Left ventricle myocardium inferior (tissue), 1 donor: ENCODE data around the gene BRK1. TPM values are rescaled to one million over a fixed set of nuclear protein-coding genes. Genes with fewer than 3 reads are reported as not detected.

Source experiments
- DNase-seq: peaks from one replicate; pipeline ENCODE4 v3.0.0-alpha.2; 2020
- H3K27ac ChIP-seq: fragments of 200-600 bp; replicated peaks from 2 replicates; pipeline ENCODE4 v1.8.0; 2021
- H3K27me3 ChIP-seq: fragments of 200-600 bp; 2 replicates; pipeline ENCODE4 v1.8.0; 2021; ENCODE audit warnings: low read depth
- H3K36me3 ChIP-seq: fragments of 200-600 bp; 2 replicates; pipeline ENCODE4 v1.8.0; 2021
- H3K4me1 ChIP-seq: fragments of 200-600 bp; 2 replicates; pipeline ENCODE4 v1.8.0; 2021
- H3K4me3 ChIP-seq: fragments of 200-600 bp; 2 replicates; pipeline ENCODE4 v1.8.0; 2021; ENCODE audit warnings: mild to moderate bottlenecking, moderate library complexity
- H3K9me3 ChIP-seq: fragments of 200-600 bp; replicated peaks from 2 replicates; pipeline ENCODE4 v1.8.0; 2021
- CTCF ChIP-seq: fragments of 200-600 bp; IDR thresholded peaks from 2 replicates; pipeline ENCODE4 v1.8.0; 2021; ENCODE audit warnings: antibody characterized with exemption, mild to moderate bottlenecking, borderline replicate concordance
- intact Hi-C: fragments of 100-400 bp; cut with micrococcal nuclease; formaldehyde crosslinking; loops from one replicate; pipeline ENCODE4 v1.11.0; 2022
- total RNA-seq: library from RNA; stranded (reverse); fragmentation: NEBNext Ultra II Directional; extraction: Animal tissue kit (Norgen Biotek cat#: 25700); gene quantifications from one replicate; pipeline ENCODE4 v1.2.1, GENCODE V29; 2021
- donor health status: DM: no; HTN: yes; CAD: no; lungs with severe emphysema.

The BRK1 gene
- total RNA-seq, 1 donor from 2014 or later, result 99.0 TPM

- Histone ChIP-seq H3K36me3 (peaks cover 74% of the 10 kb centered on the region), H3K27me3 (no peaks in the 10 kb centered on the region), H3K4me1 (peaks cover 24% of the 10 kb centered on the region), H3K27ac (no peak overlapping the region), H3K9me3 (no peaks in the 10 kb centered on the region), H3K4me3 (no peak overlapping the region)
- intact Hi-C loops, result no loop called here
- DNase-seq, result no peak
- no peak for TF ChIP-seq CTCF
Measured at GRCh38 chr3:10149226-10149625, 33.8 kb downstream of the BRK1 start.

GRCh38 chr3:10150987-10151386 is 35.5 kb downstream of the BRK1 start:
- Histone ChIP-seq H3K9me3 (no peaks in the 10 kb centered on the region), H3K36me3 (peaks cover 69% of the 10 kb centered on the region), H3K27ac (no peak overlapping the region), H3K27me3 (no peaks in the 10 kb centered on the region), H3K4me3 (no peak overlapping the region), H3K4me1 (peaks cover 7% of the 10 kb centered on the region)
- intact Hi-C loops, result no loop called here
- no peak for DNase-seq
- no peak for TF ChIP-seq CTCF

GRCh38 chr3:10154335-10155122 is 39.1 kb downstream of the BRK1 start:
- H3K9me3 ChIP-seq, result no peaks in the 10 kb centered on the region
- no peak overlapping the region for H3K4me3 ChIP-seq
- no peaks in the 10 kb centered on the region for H3K27me3 ChIP-seq
- H3K4me1 ChIP-seq, result no peaks in the 10 kb centered on the region
- H3K27ac ChIP-seq, result no peak overlapping the region
- H3K36me3 ChIP-seq, result peaks cover 44% of the 10 kb centered on the region
- intact Hi-C loops, result no loop called here
- DNase-seq, result no peak
- no peak for TF ChIP-seq CTCF

- TF ChIP-seq CTCF, result no peak
- Histone ChIP-seq H3K27ac (no peak overlapping the region), H3K9me3 (no peaks in the 10 kb centered on the region), H3K27me3 (no peaks in the 10 kb centered on the region), H3K4me1 (no peaks in the 10 kb centered on the region), H3K36me3 (peaks cover 38% of the 10 kb centered on the region), H3K4me3 (no peak overlapping the region)
- intact Hi-C loops, result no loop called here
- DNase-seq, result no peak
Measured at GRCh38 chr3:10155123-10155472, 39.6 kb downstream of the BRK1 start.

GRCh38 chr3:10155658-10156057 is 40.2 kb downstream of the BRK1 start:
- intact Hi-C loops, result no loop called here
- no peaks in the 10 kb centered on the region for H3K4me1 ChIP-seq
- no peaks in the 10 kb centered on the region for H3K9me3 ChIP-seq
- no peak for TF ChIP-seq CTCF
- H3K27me3 ChIP-seq, result no peaks in the 10 kb centered on the region
- DNase-seq, result no peak
- no peak overlapping the region for H3K4me3 ChIP-seq
- peaks cover 33% of the 10 kb centered on the region for H3K36me3 ChIP-seq
- H3K27ac ChIP-seq, result no peak overlapping the region
